ENCODE measurements around the gene OBP2B.

Gene OBP2B

GRCh38 chr9:133164191-133164590, 44.9 kb downstream of the OBP2B start:
- DNase-seq = no peak

- no peak for DNase-seq
Measured at GRCh38 chr9:133163504-133164172, 45.4 kb downstream of the OBP2B start, which contains the start of gene GBGT1. Gene GBGT1, minus strand, starts transcription at chr9:133163914. Its CDS starts 1,502 bp downstream, at chr9:133162412.

- no peak for DNase-seq
Measured at GRCh38 chr9:133162861-133163503, 46.1 kb downstream of the OBP2B start.

- DNase-seq = no peak
Measured at GRCh38 chr9:133161547-133161950, 47.5 kb downstream of the OBP2B start.

GRCh38 chr9:133160742-133161546, 48.1 kb downstream of the OBP2B start:
- peak; percentile 6 for DNase-seq

GRCh38 chr9:133158695-133159094, 50.4 kb downstream of the OBP2B start:
- DNase-seq = no peak
